Fibroblast of gingiva (primary cell): Measurements from ENCODE around the gene BAIAP2.
"Not testable (repeated sequence)": the region's sequence is repeated elsewhere in the genome, so short reads cannot be mapped to it uniquely, and the experiment has no call there.

Source experiments
- DNase-seq: peaks from one replicate; pipeline ENCODE4 v3.0.0-alpha.2; 2011; ENCODE audit warnings: low read depth

Gene BAIAP2

DNA sequence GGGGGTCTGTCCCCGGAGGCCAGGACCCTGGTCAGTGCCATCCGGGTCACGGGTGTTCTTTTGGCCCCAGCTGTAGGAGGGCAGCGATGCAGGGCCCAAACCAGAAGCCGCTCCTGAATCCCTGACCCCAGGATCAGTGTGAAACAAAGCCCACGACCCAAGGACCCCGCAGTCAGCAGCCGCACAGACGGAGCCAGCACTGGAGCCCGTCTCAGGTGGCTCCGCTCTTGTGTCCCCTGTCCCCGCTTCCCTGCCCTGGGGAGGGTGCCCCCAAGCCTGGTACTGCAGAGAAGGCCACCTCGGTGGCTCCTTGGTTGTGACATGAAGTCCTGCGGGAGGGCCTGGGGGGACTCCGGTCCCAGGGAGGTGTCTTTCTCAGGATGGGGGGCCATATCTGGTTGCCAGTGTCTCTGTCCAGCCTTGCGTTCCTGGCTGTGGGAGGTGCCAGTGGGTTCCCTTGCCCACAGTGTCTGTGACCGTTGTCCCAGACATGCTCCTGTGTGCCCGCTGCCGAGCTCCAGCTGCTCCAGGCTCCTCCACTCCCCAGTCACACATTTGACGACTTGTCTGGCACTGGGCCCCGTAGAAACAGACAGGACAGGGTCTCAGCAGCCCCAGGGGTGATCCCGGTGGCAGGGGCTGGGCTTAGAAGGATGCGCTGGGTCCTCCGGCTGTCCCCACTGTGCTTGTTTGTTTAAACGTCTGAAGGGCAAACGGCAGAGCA lies 33.6 kb downstream of the BAIAP2 start:
- DNase-seq: no peak

DNA sequence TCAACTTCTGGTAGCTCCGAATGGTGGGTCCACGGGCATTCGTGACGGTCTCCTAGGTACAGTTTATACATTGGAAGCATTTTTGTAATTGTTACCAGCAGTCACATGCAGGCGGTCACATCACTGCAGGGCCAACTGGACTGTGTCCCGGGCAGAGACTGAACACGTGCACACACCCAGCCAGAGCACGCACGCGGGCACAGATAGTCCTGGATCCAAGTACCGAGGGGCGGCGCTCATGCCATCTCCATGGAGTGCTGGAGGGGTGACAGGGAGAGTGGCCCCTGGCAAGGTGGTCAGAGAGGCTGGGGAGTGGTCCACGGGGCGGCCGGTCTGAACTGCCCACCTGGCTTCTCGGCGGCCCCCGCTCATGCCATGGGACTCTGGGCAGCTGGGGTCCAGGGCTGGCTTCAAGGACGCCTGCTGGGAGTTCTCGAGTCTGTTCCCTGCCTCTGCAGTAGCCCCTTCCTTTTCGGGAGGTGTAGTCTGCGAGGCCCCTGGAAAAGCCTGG lies 34.2 kb downstream of the BAIAP2 start:
- no peak for DNase-seq

DNA sequence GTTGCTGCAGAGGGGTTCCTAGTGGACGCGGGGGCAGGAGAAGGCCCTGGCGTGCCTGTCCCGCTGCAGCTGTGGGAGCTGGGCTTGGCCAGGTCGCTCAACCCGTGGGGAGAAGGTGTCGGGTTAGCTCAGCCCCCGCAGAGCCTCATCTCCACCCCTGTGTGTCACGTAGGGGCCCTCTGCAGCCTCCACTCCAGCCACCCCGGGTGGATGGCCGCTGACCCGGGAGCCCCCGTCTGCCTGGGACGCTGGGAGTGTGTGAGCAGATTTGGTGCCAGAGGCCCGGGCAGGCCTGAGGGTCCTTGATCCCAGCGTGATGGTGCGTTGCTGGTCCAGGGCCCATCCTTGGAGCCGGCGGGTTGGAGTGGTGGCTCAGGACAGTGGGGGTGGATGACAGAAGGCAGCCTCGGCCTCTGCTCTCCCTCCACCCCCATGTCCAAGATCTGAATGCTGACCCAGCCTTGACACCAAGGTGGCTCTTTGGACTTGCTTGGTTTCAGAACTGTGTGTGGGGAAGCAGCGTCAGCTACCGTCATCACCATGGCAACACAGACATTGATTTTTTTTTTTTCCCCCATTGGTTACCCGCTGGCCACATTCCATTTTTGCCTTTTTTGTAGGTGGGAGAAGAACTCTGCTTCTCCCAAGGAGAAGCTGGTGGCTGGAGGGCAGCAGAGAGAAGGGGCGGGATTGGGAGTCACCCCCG lies 35.7 kb downstream of the BAIAP2 start:
- no peak for DNase-seq

DNA sequence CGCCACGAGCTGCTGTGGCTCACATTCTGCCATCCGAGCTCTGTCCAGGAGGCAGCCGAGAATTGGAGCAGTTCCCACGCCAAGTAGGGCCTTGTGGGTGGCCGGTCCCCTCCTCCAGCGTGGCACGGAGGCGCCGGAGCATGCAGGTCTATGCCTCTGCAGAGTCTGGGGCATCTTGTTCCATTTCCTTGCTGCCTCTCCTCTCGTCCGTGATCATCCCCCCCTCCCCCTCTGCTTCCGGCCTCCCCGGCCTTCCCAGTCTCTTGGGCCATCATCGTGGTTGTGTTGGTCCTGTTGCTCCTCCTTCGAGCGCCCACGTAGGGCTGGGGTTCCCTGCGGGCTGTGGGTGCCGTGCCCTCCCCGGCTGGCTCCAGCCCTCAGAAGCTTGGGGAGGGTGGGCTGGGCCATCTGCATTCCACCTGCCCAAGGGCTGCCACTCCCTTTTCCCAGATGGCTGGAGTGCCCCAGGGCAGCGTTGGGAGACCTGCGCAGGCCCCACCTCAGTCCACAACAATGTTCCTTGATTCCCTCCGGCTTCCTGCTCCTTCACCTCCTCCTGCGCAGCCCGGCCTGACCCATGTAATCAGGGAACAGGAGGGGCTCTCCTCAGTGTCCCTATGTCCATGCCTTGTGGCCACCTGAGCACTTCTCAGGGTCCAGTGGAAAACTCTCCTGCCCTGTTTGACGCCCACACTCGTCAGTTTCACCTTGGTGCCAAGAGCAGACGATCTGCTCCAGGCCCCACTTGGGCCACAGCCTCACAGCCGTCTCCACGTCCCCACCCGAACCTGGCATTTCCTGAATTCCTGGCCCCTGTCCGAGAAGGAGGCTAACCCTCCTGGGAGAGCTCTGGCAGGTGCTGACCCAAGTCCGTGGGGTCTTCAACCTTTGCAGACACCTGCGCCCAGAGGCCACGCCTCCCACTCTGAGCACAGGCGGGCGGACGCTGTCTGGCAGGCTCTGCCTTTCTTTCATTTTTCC lies 37.1 kb downstream of the BAIAP2 start:
- no peak for DNase-seq

DNA sequence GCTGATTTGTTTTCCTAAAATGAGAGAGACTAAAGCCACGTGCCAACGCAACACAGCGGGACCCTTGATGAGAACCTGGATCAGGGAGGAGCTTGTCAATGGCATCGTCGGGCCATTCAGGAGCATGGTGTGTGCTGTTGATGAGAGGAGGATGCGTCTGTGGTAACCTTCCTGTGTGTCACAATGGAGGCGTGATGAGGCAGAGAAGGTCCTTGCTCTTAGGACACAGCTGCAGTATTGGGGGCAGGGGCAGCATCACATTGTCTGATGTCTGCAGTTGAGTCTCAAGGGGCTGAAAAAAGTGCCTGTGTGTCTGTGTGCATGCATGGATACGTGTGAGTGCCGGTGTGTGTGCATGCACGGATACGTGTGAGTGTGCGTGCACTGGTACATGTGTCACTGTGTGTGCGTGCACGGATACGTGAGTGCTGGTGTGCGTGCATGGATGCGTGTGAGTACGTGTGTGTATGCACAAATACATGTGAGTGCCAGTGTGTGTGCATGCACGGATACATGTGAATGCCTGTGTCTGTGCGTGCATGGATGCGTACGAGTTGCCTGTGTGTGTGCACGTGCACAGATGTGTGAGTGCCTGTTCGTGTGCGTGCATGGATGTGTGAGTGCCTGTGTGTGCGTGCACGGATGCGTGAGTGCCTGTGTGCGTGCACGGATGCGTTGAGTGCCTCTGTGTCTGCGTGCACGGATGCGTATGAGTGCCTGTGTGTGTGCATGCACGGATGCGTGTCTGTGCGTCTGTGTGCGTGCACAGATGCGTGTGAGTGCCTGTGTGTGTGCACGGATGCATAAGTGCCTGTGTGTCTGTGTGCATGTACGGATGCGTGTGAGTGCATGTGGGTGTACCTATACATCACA lies 39.3 kb downstream of the BAIAP2 start:
- DNase-seq: no peak

DNA sequence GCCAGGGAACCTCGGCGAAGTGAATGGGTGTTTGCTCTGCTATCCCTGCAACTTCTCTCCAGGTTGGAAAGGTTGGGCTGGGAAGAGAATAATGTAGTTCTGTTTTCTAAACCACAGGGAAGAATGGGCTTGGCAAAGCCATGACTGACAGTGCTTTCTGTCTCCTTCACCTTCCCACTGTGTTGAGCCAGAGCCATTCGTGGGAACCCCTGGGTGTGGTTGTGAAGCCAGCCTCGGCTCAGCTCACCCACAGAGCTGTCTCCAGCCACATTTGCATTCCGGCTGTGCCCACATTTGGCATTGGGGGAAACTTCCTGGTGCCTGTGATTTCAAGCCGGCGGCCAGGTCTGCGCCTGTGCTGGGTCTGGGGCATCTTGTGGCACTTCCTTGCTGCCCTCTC lies 39.9 kb downstream of the BAIAP2 start:
- no peak for DNase-seq

DNA sequence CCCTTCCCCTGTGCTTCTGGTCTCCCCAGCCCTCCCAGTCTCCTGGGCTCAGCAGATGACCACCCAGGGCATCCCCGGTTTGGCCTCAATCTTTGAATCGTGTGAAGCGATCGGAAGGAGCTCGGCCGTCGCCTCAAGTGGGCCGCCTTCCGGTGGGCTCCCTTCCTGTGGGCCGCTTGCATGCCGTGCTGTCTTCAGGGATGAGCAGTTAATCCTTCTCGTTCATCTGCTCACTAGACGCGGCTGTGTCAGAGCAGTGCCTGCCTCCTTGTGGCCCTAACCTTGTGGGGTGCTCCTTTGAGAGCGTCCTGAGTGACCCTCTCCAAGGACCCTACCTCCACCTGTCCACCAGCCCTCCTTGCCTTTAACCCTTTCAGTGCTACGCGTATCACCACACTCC lies 40.4 kb downstream of the BAIAP2 start:
- DNase-seq: no peak

DNA sequence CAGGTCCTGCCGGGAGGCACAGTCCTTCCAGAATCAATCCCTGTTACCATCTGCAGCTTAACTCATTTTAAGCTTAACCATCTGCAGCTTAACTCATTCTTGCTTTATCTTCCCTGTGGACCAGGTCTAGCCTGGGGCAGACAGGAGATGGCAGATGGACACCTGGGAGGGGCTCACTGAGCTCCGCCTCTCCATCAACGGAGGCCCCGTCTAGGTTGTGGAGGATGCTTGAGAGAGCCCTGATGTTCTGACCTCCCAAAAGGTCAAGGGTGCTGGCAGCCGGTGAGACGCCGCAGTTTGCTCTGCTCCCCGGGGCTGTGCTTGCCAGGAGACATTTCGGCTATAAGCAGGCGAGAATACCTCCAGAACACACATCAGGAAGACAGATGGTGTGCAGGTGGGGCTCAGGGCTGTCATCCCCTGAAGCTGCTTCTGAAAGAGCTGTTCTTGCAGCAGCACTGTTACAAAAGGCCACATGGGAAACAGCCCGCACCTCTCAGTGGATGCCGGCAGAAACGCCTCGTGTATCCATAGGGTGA lies 41.3 kb downstream of the BAIAP2 start:
- DNase-seq: no peak

DNA sequence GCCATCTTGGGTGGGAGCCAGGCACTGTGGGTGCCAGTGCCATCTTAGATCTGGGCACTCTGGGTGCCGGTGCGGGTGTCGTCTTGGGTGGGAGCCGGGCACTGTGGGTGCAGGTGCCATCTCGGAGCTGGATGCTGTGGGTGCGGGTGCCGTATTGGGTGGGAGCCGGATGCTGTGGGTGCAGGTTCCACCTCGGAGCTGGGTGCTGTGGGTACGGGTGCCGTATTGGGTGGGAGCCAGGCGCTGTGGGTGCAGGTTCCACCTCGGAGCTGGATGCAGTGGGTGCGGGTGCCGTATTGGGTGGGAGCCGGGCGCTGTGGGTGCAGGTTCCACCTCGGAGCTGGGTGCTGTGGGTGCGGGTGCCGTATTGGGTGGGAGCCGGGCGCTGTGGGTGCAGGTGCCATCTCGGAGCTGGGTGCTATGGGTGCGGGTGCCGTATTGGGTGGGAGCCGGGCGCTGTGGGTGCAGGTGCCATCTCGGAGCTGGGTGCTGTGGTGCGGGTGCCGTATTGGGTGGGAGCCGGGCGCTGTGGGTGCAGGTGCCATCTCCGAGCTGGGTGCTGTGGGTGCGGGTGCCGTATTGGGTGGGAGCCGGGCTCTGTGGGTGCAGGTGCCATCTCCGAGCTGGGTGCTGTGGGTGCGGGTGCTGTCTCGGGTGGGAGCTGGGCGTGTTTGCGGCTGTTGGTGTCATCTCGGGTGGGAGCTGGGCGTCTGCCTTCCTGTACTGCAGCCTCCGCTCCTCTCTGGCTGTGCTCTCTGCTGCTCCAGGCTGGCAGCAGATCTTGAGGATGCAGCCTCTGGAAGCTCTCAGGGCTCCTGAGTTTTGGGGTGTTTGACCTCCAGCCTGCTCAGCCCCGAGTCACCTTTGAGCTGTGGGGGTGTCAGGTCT lies 43.3 kb downstream of the BAIAP2 start:
- not testable (repeated sequence) for DNase-seq

DNA sequence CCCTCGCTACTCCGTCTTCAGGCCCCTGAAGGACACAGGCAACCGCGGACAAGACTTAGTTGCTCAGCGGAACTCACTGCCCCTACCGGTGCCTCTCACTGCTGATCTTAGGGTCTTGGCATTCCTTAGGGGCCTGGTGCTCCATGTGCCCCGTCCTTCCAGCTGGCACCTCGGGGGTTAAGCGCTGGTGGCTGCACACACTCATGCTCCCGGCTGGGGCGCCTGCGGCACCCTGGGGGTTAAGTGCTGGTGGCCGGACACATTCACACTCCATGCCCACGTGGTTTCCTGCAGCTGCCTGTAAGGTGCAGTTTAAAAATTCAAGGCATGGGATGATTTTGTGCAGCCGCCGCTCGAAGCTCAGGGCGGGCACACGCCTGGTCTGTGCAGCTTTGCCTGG lies 45.1 kb downstream of the BAIAP2 start:
- no peak for DNase-seq

DNA sequence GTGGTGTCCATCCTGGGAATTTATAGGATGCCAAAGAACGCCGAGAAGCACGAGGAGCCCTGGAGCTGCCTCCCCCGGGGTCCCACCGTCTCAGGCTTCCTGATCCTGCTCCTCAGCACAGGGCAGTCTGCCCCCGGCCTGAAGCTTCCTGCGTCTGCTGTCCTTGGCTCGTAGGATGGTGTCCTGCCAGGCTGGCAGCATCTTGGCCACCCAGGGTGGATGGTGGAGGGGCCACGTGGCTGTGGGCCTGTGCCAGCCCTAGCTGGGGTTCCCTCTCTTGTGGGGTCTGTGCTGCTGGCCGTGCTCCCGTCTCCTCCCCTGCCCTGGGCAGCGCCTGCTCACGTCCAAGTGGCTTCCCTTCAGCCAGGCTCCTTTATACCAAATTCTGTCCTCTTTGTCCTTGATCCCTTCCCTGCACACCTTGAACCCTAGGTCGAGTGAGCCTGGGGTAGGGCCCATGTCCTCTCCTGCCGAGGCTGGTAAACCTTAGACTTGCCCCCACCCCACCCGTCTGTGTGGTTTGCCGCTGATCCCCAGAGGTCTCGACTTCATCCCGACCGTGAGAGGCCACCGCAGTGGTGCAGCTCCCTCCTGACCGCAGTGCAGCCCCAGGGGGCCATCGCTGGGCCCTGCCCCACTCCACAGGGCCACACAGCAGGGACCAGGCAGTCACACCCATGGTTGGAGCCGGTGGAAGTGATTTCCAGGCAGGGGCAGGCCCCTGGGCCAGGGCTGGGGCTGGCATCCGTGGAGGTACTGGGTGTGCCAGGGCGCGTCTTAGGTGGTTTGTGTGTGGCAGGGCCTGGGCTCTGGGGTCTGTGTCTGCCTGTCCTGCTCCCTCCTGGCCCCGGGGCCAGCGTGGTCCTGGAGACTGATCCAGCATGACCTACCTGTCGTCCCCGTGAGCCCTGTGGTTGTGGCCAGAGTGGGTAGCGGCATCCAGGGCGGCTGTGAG lies 46.5 kb downstream of the BAIAP2 start:
- DNase-seq: no peak

DNA sequence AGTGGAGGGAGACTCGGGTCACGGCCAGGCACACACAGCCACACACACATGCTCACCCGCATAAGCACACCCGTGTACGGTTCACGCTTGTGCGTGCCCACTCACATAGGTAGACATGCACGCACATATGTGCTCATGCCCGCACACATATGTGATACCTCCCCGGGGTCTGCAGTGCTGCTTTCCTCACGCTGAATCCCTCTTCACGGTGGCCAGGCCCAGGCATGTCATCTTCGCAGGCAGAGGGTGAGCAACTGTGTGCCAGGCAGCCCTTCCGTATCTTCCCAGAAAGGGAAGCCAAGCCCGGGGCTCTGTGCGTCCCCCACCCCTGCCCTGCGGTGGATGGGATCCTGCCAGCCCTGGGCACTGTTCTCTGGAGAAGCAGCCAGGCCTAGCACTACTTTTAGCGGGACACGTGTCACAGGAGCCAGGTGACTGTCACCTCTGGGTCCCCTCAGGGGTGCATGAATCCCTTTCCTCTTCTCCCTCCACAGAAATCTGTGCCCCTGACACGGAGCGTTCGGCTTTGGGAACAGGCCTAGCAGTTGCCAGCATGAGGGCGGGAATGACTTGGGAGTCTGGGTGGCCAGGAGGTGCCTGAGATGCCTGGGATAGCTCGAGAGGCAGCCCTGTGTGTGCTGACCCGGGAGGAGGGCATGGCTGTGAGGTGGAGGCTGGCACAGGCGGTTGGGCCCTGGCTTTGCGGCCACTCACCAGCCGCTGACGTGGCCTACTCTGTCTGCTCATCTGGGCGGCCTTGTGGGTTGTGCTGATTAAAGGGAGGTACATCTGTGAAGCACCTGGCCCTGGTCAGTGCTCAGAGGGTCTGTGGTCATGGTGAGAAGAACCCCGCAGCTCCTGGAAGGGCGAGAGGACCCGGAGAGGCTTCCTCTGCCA lies 47.5 kb downstream of the BAIAP2 start:
- DNase-seq: no peak

DNA sequence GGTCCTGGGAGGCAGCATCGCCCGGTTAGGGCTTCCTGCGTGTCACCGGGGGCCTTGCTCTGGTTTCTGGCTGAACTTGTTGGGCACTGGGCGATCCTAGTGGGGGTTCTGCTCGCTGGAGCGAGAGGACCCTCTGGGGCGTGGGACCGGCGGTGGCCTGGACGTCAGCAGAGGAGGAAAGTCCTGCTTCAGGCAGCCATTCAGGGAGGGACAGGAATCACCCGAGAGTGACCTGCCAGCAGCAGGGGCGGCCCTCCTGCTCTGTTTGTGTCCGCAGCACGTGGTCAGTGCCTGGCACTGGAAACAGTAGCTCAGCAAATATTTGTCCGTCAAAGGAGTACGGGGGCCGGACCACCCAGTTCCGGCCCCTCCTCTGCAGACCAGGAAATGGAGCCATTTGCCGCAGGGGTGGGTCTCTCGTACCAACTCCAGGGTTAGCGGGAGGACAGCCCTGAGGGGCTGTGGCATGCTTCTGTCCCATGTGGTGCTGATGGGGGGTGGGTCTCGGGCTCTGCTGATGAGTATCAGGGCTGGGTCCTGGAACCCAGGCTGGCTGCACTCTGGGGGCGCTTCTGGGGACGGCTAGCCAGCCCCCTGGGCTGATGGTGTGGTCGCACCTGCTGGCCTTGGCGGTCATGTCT lies 48.3 kb downstream of the BAIAP2 start:
- no peak for DNase-seq

DNA sequence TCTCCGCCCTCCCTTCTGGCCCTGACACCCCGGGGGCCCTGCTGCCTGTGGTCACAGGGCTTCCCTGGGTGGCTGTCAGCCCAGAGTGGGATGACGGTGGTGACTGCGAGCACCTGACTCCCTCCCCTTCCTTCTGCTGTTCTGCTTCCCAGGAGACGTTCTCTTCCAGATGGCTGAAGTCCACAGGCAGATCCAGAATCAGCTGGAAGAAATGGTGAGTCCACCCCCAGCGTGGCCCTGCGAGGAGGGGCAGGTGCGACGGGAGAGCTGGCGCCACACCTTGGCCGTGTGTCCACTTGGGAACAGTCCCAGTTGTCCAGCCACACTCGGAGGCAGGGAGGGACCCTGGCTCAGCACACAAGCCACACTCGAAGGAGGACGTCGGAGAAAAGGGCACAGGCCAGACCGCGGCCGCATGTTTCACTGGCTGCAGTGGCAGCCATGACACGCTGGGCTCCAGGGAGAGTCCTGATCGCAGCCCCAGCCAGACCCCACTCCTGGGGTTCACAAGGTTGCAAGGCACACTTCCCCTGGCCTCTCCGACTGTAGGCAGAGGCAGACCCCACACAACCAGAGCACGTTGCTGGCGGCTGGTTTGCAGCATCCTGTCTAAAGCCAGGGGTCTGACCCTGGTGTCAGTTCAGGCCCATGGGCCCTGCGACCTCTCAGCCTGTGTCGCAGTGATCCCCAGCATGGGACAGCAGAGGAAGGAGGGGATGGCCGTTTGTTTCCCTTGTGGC lies 49.9 kb downstream of the BAIAP2 start:
- DNase-seq: no peak

DNA sequence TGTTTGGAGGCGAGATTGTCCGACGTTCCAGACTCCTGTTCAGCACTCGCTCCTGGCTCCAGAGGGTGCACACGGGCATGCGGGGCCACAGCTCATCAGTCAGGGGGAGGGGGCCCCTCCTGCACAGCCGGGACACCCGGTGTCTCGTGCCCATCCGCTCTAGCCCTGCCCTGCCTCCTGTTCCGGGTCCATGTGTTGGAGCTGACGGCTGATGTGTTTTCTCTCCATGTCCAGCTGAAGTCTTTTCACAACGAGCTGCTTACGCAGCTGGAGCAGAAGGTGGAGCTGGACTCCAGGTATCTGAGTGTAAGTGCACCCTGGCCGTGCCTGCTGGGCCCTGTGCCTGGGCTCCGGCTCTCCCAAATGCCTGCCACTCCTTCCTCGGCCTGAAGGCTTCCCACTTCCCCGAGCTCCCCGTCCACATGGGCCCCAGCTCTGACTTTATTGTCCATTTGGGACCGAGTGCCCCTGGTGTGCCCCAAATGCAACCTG lies 50.5 kb downstream of the BAIAP2 start:
- no peak for DNase-seq

DNA sequence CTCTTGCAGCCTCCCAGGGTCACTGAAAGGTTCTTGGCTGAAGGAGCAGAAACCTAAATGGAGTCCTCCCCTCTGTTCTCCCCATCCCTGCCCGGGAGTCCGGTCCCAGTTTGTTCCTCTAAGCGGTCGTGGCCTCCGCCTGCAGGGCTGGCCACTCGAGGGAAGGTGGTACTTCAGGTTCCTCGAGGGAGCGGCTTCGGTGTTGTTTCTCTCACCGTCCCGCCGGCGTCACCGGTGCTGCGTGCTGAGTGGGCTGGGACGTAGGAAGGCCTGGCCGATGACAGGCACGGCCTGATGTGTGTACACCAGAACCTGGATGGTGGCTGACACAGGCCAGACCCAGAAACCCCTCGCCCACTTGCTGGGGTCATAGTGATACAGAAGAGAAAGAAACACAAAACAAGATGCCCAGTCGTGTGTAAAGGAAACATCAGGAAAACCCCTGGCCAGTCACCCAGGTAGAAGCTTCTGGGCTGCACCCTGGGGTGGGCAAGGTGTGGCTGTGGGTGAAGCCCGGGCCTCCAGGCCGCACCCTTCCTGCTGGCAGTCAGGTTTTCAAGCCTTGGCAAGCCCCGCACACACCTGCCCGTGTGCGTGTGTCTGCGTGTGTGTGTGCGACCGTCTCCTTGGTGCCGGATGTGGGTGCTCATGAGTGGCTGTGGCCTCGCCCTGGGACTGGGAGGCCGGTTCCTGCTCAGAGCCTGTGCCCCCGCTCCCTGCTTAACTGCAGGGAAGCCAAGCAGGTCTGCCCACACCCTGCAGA lies 52.0 kb downstream of the BAIAP2 start:
- no peak for DNase-seq
